ENCODE measurements around the gene FOSL1.

Gene FOSL1

GRCh38 chr11:65887723-65888162, 12.4 kb downstream of the FOSL1 start:
- no peak for TF ChIP-seq CTCF (IDR thresholded peaks at IDR 0.05; ENCODE audit: extremely low read depth, missing control alignments)
- no peak for DNase-seq (ENCODE audit: low spot score)

- no peak for TF ChIP-seq CTCF (IDR thresholded peaks at IDR 0.05; ENCODE audit: extremely low read depth, missing control alignments)
- no peak for DNase-seq (ENCODE audit: low spot score)
These were observed 13.1 kb downstream of the FOSL1 start for GRCh38 chr11:65886826-65887722.

- DNase-seq (ENCODE audit: low spot score) = no peak
- no peak for TF ChIP-seq CTCF (IDR thresholded peaks at IDR 0.05; ENCODE audit: extremely low read depth, missing control alignments)
These were observed 14.2 kb downstream of the FOSL1 start for GRCh38 chr11:65885808-65886536.

GRCh38 chr11:65885231-65885630, 15.0 kb downstream of the FOSL1 start:
- no peak for DNase-seq (ENCODE audit: low spot score)
- no peak for TF ChIP-seq CTCF (IDR thresholded peaks at IDR 0.05; ENCODE audit: extremely low read depth, missing control alignments)

GRCh38 chr11:65884716-65885092, 15.5 kb downstream of the FOSL1 start:
- peak; percentile 100 for TF ChIP-seq CTCF (IDR thresholded peaks at IDR 0.05; ENCODE audit: extremely low read depth, missing control alignments)
- peak; percentile 84 for DNase-seq (ENCODE audit: low spot score)

- no peak for DNase-seq (ENCODE audit: low spot score)
- no peak for TF ChIP-seq CTCF (IDR thresholded peaks at IDR 0.05; ENCODE audit: extremely low read depth, missing control alignments)
These were observed 16.1 kb downstream of the FOSL1 start for GRCh38 chr11:65883786-65884715.
